GM12864 (cell line): ENCODE results near the gene ERLEC1.
A peak's percentile ranks its signal among the peaks of the same experiment; 100 is the strongest.

Experiments
- DNase-seq: peaks from one replicate; pipeline ENCODE4 v3.0.0-alpha.2; 2011; ENCODE audit warnings: low read depth
- H3K4me3 ChIP-seq: 2 replicates; pipeline ENCODE4 v1.5.1; 2011; ENCODE audit warnings: mild to moderate bottlenecking, low read depth, low read length, control low read depth
- TF ChIP-seq, protein P1 (sequence below): IDR thresholded peaks from 2 replicates; pipeline ENCODE4 v1.5.1; 2011; ENCODE audit warnings: low read depth, mild to moderate bottlenecking, moderate library complexity, low read length, control low read depth, inconsistent platforms; ENCODE audit errors: missing control alignments

The ERLEC1 gene

GRCh38 chr2:53767405-53768241 lies 19.2 kb upstream of the ERLEC1 start, which contains the start of gene CHAC2:
CHAC2 (plus strand) TSS chr2:53767804; CDS start chr2:53767887, 83 bp downstream.
- TF ChIP-seq, protein P1, sequence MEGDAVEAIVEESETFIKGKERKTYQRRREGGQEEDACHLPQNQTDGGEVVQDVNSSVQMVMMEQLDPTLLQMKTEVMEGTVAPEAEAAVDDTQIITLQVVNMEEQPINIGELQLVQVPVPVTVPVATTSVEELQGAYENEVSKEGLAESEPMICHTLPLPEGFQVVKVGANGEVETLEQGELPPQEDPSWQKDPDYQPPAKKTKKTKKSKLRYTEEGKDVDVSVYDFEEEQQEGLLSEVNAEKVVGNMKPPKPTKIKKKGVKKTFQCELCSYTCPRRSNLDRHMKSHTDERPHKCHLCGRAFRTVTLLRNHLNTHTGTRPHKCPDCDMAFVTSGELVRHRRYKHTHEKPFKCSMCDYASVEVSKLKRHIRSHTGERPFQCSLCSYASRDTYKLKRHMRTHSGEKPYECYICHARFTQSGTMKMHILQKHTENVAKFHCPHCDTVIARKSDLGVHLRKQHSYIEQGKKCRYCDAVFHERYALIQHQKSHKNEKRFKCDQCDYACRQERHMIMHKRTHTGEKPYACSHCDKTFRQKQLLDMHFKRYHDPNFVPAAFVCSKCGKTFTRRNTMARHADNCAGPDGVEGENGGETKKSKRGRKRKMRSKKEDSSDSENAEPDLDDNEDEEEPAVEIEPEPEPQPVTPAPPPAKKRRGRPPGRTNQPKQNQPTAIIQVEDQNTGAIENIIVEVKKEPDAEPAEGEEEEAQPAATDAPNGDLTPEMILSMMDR: peak; percentile 28
- peak within 1 kb of the TSS; percentile 87 for H3K4me3 ChIP-seq
- peak; percentile 66 for DNase-seq

DNA sequence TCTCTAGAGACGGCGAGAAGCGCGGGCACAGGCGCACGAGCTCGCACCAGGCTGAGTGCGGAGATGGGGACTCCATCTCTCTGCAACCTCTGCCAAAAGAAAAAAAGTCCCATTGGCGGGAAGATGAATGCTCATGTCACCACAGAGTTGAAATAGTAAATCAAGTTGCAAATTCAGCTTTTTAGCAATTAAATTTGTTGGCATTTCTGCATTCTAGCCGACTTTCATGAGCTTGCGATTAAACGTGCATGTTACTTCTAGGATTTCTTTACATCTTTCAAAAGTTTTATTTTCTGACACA lies 18.7 kb upstream of the ERLEC1 start:
- TF ChIP-seq, protein P1: no peak
- peak overlapping the region; percentile 87 for H3K4me3 ChIP-seq
- no peak for DNase-seq

- H3K4me3 ChIP-seq: peak overlapping the region; percentile 87; the same call in 1 of the 2 replicates
- TF ChIP-seq, protein P1: no peak
- DNase-seq: no peak
These were observed 17.4 kb upstream of the ERLEC1 start for GRCh38 chr2:53769318-53769945.

DNA sequence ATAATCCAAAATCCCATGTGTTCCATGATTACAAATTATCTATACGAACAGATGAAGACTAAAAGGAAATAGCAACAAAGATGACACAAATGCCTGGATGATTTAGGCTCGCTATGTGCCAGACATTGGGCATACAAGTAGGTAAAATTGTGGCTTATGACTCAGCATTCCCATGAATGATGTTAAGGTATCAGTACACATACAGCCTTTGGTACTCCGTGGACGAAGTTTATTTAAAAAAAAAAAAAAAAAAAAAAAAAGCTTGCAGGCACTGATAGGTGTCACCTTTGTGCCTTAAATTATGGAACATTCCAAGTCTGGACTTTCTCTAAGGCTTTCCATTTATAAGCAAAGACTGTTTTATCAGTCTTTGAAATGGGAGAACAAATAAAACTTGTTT lies 16.6 kb upstream of the ERLEC1 start:
- DNase-seq: no peak
- H3K4me3 ChIP-seq: no peak overlapping the region
- TF ChIP-seq, protein P1: no peak

DNA sequence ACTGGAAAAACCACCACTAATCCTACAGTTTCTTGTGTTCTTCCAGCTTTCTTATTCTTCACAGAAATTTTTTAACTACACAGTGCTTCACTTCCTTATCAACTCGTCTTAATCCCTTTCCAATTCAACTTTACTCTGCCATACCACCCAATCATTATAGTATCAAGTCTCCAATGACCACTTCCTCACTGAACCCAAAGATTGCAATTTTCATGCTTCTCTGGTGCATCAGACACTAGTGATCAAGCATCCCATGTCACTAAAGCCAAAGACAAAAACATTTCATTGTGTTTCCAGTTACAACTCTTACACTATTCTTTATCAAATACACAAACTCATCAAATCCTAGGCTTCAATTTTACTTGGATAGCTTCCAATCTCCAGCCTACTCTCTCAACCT lies 9.7 kb upstream of the ERLEC1 start:
- no peak overlapping the region for H3K4me3 ChIP-seq
- no peak for DNase-seq
- TF ChIP-seq, protein P1: no peak

- no peak overlapping the region for H3K4me3 ChIP-seq
- TF ChIP-seq, protein P1: no peak
- no peak for DNase-seq
These were observed 8.2 kb upstream of the ERLEC1 start for GRCh38 chr2:53778536-53779162.
